A549 treated with CORT108297 at 1 μM for 4 hours (cell line): ENCODE measurements around the gene ANKRD60. TPM values are rescaled to one million over a fixed set of nuclear protein-coding genes. Genes with fewer than 3 reads are reported as not detected.

ENCODE experiments used
- total RNA-seq: library from RNA; stranded (reverse); fragments of 200-300 nt; extraction: Qiagen RNA extraction; gene quantifications from 5 replicates; pipeline ENCODE4 v1.2.3, GENCODE V29; 2022

The ANKRD60 gene
- total RNA-seq: not detected in 5 replicates

GRCh38 chr20:58228484-58229197, at the start of gene ANKRD60:
Gene ANKRD60 (minus strand): TSS chr20:58228653. CDS start chr20:58228653, 0 bp downstream.

Other genes starting within 250 kb of the ANKRD60 start
- gene RAB22A, start 81.1 kb upstream of the ANKRD60 start, total RNA-seq: 9.6 to 11.2 TPM (median 10.7 TPM) in 5 replicates
- 49.9 to 54.7 TPM (median 50.4 TPM) in 5 replicates for gene VAPB, start 160.6 kb upstream of the ANKRD60 start, total RNA-seq